IPS-18c (cell line): ENCODE measurements around the gene RXRA.

Experiments
- H3K4me3 ChIP-seq: 2 replicates; pipeline ENCODE4 v1.7.0; 2013; ENCODE audit warnings: low read depth, mild to moderate bottlenecking, low read length, moderate library complexity; ENCODE audit not compliant: insufficient read depth
- H3K9me3 ChIP-seq: one replicate; pipeline ENCODE4 v1.6.1; 2013; ENCODE audit warnings: mild to moderate bottlenecking, low read length, moderate library complexity; ENCODE audit not compliant: control insufficient read depth, insufficient read depth

The RXRA gene

GRCh38 chr9:134459573-134459972 lies 133.3 kb downstream of the RXRA start:
- H3K4me3 ChIP-seq, result no peak overlapping the region

GRCh38 chr9:134460206-134460605 lies 134.0 kb downstream of the RXRA start:
- no peak overlapping the region for H3K4me3 ChIP-seq
- no peaks in the 10 kb centered on the region for H3K9me3 ChIP-seq

More at GRCh38 chr9:134459573-134459972, 133.3 kb downstream of the RXRA start:
- no peaks in the 10 kb centered on the region for H3K9me3 ChIP-seq

- Histone ChIP-seq H3K4me3 (no peak overlapping the region), H3K9me3 (no peaks in the 10 kb centered on the region)
Measured at GRCh38 chr9:134460896-134461295, 134.6 kb downstream of the RXRA start.

GRCh38 chr9:134461426-134461982 lies 135.2 kb downstream of the RXRA start:
- Histone ChIP-seq H3K9me3 (no peaks in the 10 kb centered on the region), H3K4me3 (no peak overlapping the region)

- no peaks in the 10 kb centered on the region for H3K9me3 ChIP-seq
- H3K4me3 ChIP-seq, result no peak overlapping the region
Measured at GRCh38 chr9:134462318-134462717, 136.1 kb downstream of the RXRA start.

- H3K9me3 ChIP-seq, result no peaks in the 10 kb centered on the region
- no peak overlapping the region for H3K4me3 ChIP-seq
Measured at GRCh38 chr9:134463280-134463679, 137.0 kb downstream of the RXRA start.

- Histone ChIP-seq H3K4me3 (no peak overlapping the region), H3K9me3 (no peaks in the 10 kb centered on the region)
Measured at GRCh38 chr9:134466869-134467616, 140.8 kb downstream of the RXRA start.

GRCh38 chr9:134468358-134468757 lies 142.1 kb downstream of the RXRA start:
- Histone ChIP-seq H3K9me3 (no peaks in the 10 kb centered on the region), H3K4me3 (no peak overlapping the region)

GRCh38 chr9:134469041-134469875 lies 143.0 kb downstream of the RXRA start:
- H3K4me3 ChIP-seq, result no peak overlapping the region
- no peaks in the 10 kb centered on the region for H3K9me3 ChIP-seq

- H3K9me3 ChIP-seq, result no peaks in the 10 kb centered on the region
- H3K4me3 ChIP-seq, result no peak overlapping the region
Measured at GRCh38 chr9:134472256-134472655, 146.0 kb downstream of the RXRA start.

GRCh38 chr9:134473141-134474054 lies 147.1 kb downstream of the RXRA start:
- H3K9me3 ChIP-seq, result no peaks in the 10 kb centered on the region
- no peak overlapping the region for H3K4me3 ChIP-seq

GRCh38 chr9:134474055-134474370 lies 147.8 kb downstream of the RXRA start:
- Histone ChIP-seq H3K9me3 (no peaks in the 10 kb centered on the region), H3K4me3 (no peak overlapping the region)

- H3K9me3 ChIP-seq, result no peaks in the 10 kb centered on the region
Measured at GRCh38 chr9:134475011-134475790, 148.9 kb downstream of the RXRA start.

GRCh38 chr9:134476272-134476941 lies 150.2 kb downstream of the RXRA start:
- Histone ChIP-seq H3K9me3 (no peaks in the 10 kb centered on the region), H3K4me3 (no peak overlapping the region)

More at GRCh38 chr9:134475011-134475790, 148.9 kb downstream of the RXRA start:
- no peak overlapping the region for H3K4me3 ChIP-seq

GRCh38 chr9:134476942-134477335 lies 150.7 kb downstream of the RXRA start:
- H3K4me3 ChIP-seq, result no peak overlapping the region
- no peaks in the 10 kb centered on the region for H3K9me3 ChIP-seq

GRCh38 chr9:134477342-134477925 lies 151.2 kb downstream of the RXRA start:
- Histone ChIP-seq H3K9me3 (no peaks in the 10 kb centered on the region), H3K4me3 (no peak overlapping the region)
